WTC11 (cell line): ENCODE data around the gene MARK3. TPM values are rescaled to one million over a fixed set of nuclear protein-coding genes. Genes with fewer than 3 reads are reported as not detected.
A peak's percentile ranks its signal among the peaks of the same experiment; 100 is the strongest.

Experiments
- ATAC-seq: fragments of 200-7000 bp; cut with Tn5 transposase; 2 replicates; pipeline ENCODE4 v1.10.0; 2021; ENCODE audit warnings: mild to moderate bottlenecking, moderate library complexity
- CTCF ChIA-PET: fragments of 300-600 bp; sonication (Branson Sonifier 250); formaldehyde crosslinking; loops from one replicate; lab custom pipeline; 2021; ENCODE audit warnings: antibody characterized with exemption; lab: Charles Lee
- POLR2A ChIA-PET: fragments of 350-600 bp; sonication (Branson Sonifier 250); formaldehyde crosslinking; loops from one replicate; lab custom pipeline; 2021; ENCODE audit warnings: antibody characterized with exemption; lab: Charles Lee
- DNase-seq: peaks from one replicate; pipeline ENCODE4 v3.0.0; 2021; ENCODE audit warnings: low spot score
- H3K27ac Mint-ChIP-seq: 2 replicates; pipeline ENCODE4 v1.8.0; 2021; ENCODE audit warnings: mixed read lengths
- H3K27me3 Mint-ChIP-seq: 2 replicates; pipeline ENCODE4 v1.8.0; 2021; ENCODE audit warnings: low read depth, mild to moderate bottlenecking, moderate library complexity, mixed read lengths
- H3K36me3 Mint-ChIP-seq: 2 replicates; pipeline ENCODE4 v1.8.0; 2021; ENCODE audit warnings: mixed read lengths
- H3K4me1 Mint-ChIP-seq: 2 replicates; pipeline ENCODE4 v1.8.0; 2022; ENCODE audit warnings: mixed read lengths
- H3K4me3 Mint-ChIP-seq: 2 replicates; pipeline ENCODE4 v1.8.0; 2021; ENCODE audit warnings: mild to moderate bottlenecking, moderate library complexity, mixed read lengths
- H3K9me3 Mint-ChIP-seq: 2 replicates; pipeline ENCODE4 v1.8.0; 2021; ENCODE audit warnings: mixed read lengths
- ESRRA ChIP-seq: sonication (generic); formaldehyde crosslinking; IDR thresholded peaks from 2 replicates; pipeline ENCODE4 v1.8.1; 2022; ENCODE audit warnings: mild to moderate bottlenecking, missing genetic modification reagents, borderline replicate concordance
- ETV6 ChIP-seq: sonication (generic); formaldehyde crosslinking; IDR thresholded peaks from 2 replicates; pipeline ENCODE4 v1.8.1; 2022; ENCODE audit warnings: mild to moderate bottlenecking, missing genetic modification reagents
- FOXJ3 ChIP-seq: sonication (generic); formaldehyde crosslinking; IDR thresholded peaks from 2 replicates; pipeline ENCODE4 v1.9.0; 2021; ENCODE audit warnings: missing genetic modification reagents, mild to moderate bottlenecking, borderline replicate concordance
- FOXK1 ChIP-seq: sonication (generic); formaldehyde crosslinking; IDR thresholded peaks from 2 replicates; pipeline ENCODE4 v1.8.0; 2022; ENCODE audit warnings: mild to moderate bottlenecking, moderate library complexity, missing genetic modification reagents
- FOXP1 ChIP-seq: sonication (generic); formaldehyde crosslinking; IDR thresholded peaks from 2 replicates; pipeline ENCODE4 v1.8.0; 2022; ENCODE audit warnings: missing genetic modification reagents, mild to moderate bottlenecking, moderate library complexity, borderline replicate concordance
- NR2C2 ChIP-seq: sonication (generic); formaldehyde crosslinking; IDR thresholded peaks from 2 replicates; pipeline ENCODE4 v1.8.0; 2022; ENCODE audit warnings: mild to moderate bottlenecking, missing genetic modification reagents
- OVOL2 ChIP-seq: fragments of 250-450 bp; sonication (Bioruptor Pico); IDR thresholded peaks from 2 replicates; pipeline ENCODE4 v1.9.0; 2021; ENCODE audit warnings: mild to moderate bottlenecking, borderline replicate concordance
- TCF7 ChIP-seq: sonication (generic); formaldehyde crosslinking; IDR thresholded peaks from 2 replicates; pipeline ENCODE4 v1.8.0; 2022; ENCODE audit warnings: mild to moderate bottlenecking, low read depth, missing genetic modification reagents, moderate library complexity
- TP53 ChIP-seq: sonication (generic); formaldehyde crosslinking; IDR thresholded peaks from 2 replicates; pipeline ENCODE4 v1.8.1; 2023; ENCODE audit warnings: mild to moderate bottlenecking, missing genetic modification reagents
- ZNF138 ChIP-seq: sonication (generic); formaldehyde crosslinking; conservative IDR thresholded peaks from 2 replicates; pipeline ENCODE4 v1.8.1; 2022; ENCODE audit warnings: mild to moderate bottlenecking, moderate library complexity, missing genetic modification reagents
- ZNF219 ChIP-seq: sonication (generic); formaldehyde crosslinking; IDR thresholded peaks from 2 replicates; pipeline ENCODE4 v1.8.0; 2023; ENCODE audit warnings: missing genetic modification reagents, mild to moderate bottlenecking, borderline replicate concordance
- ZNF232 ChIP-seq: sonication (generic); formaldehyde crosslinking; IDR thresholded peaks from 2 replicates; pipeline ENCODE4 v1.8.0; 2022; ENCODE audit warnings: mild to moderate bottlenecking, missing genetic modification reagents
- ZNF423 ChIP-seq: fragments of 250-450 bp; sonication (Bioruptor Pico); IDR thresholded peaks from 2 replicates; pipeline ENCODE4 v2.1.2; 2022; ENCODE audit warnings: mild to moderate bottlenecking, moderate library complexity
- ZNF671 ChIP-seq: fragments of 250-450 bp; sonication (Bioruptor Pico); IDR thresholded peaks from 2 replicates; pipeline ENCODE4 v1.8.0; 2021; ENCODE audit warnings: mild to moderate bottlenecking
- total RNA-seq: library from RNA; stranded (reverse); gene quantifications from 3 replicates; pipeline ENCODE4 v1.2.3, GENCODE V29; 2021
- TF ChIP-seq, protein P1 (sequence below): sonication (generic); formaldehyde crosslinking; IDR thresholded peaks from 2 replicates; pipeline ENCODE4 v1.8.1; 2023; ENCODE audit warnings: mild to moderate bottlenecking, missing genetic modification reagents, moderate library complexity
- TF ChIP-seq, protein P2 (sequence below): sonication (generic); formaldehyde crosslinking; conservative IDR thresholded peaks from 2 replicates; pipeline ENCODE4 v1.8.1; 2022; ENCODE audit warnings: mild to moderate bottlenecking, missing genetic modification reagents
- TF ChIP-seq, protein P3 (sequence below): sonication (generic); formaldehyde crosslinking; IDR thresholded peaks from 2 replicates; pipeline ENCODE4 v1.8.0; 2022; ENCODE audit warnings: mild to moderate bottlenecking, missing genetic modification reagents
- TF ChIP-seq, protein P4 (sequence below): fragments of 250-450 bp; sonication (Bioruptor Pico); IDR thresholded peaks from 2 replicates; pipeline ENCODE4 v1.9.0; 2021; ENCODE audit warnings: mild to moderate bottlenecking, borderline replicate concordance
- TF ChIP-seq, protein P5 (sequence below): sonication (generic); formaldehyde crosslinking; conservative IDR thresholded peaks from 2 replicates; pipeline ENCODE4 v1.8.1; 2023; ENCODE audit warnings: mild to moderate bottlenecking, low read depth, missing genetic modification reagents, moderate library complexity
- TF ChIP-seq, protein P6 (sequence below): fragments of 250-450 bp; sonication (Bioruptor Pico); IDR thresholded peaks from 2 replicates; pipeline ENCODE4 v1.9.0; 2021; ENCODE audit warnings: mild to moderate bottlenecking
- TF ChIP-seq, protein P7 (sequence below): sonication (generic); formaldehyde crosslinking; IDR thresholded peaks from 2 replicates; pipeline ENCODE4 v1.8.0; 2022; ENCODE audit warnings: mild to moderate bottlenecking, missing genetic modification reagents

MARK3 gene
- total RNA-seq, 1 experiment from 2014 or later = 93.7 TPM

DNA sequence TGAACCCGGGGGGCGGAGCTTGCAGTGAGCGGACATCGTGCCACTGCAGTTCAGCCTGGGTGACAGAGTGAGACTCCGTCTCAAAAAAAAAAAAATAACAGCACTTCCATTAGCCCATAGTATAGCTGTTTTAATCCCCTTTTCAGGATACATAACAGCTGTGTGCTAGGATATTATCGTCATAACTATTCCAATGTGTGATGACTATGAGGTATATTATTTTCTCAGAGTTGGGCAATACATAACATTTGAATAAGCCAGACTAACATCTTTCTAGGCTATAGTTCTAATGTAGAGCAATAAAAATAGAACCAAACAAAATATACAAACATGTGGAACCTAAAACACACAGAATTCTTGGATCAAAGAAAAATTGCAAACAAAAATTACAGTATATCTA lies 57.1 kb downstream of the MARK3 start (continued):
- no peak for TF ChIP-seq NR2C2 (CRISPR knock-in tag)
- TF ChIP-seq, all 79 proteins: peak for 0

DNA sequence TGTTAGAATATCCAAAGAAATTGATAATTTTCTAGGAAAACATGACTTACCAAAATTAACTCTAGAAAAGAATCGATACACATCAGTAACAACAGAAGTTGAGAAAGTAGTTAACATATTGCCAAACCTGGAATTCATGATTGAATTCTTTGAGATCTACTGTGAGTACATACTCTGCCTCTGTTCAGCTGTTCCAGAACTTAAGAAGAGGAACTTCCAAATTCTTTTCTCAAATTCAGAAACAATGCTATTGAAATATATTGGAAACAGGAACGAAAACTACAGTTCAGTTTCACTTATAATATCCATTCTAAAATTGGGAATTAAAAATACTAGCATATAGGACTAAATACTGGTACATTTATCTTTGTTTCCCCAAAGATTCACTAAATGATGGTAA lies 57.9 kb downstream of the MARK3 start:
- Mint-ChIP-seq H3K27ac (peak overlapping the region; percentile 46; the same call in 1 of the 2 replicates), H3K36me3 (peaks cover 18% of the 10 kb centered on the region), H3K27me3 (no peaks in the 10 kb centered on the region), H3K4me1 (peaks cover 35% of the 10 kb centered on the region), H3K4me3 (no peak overlapping the region), H3K9me3 (peaks cover 6% of the 10 kb centered on the region; the same call in 1 of the 2 replicates)
- TF ChIP-seq FOXJ3 (CRISPR knock-in tag) = no peak
- TF ChIP-seq OVOL2 (CRISPR knock-in tag) = no peak
- TF ChIP-seq TCF7 (CRISPR knock-in tag) = no peak
- TF ChIP-seq, protein P1, sequence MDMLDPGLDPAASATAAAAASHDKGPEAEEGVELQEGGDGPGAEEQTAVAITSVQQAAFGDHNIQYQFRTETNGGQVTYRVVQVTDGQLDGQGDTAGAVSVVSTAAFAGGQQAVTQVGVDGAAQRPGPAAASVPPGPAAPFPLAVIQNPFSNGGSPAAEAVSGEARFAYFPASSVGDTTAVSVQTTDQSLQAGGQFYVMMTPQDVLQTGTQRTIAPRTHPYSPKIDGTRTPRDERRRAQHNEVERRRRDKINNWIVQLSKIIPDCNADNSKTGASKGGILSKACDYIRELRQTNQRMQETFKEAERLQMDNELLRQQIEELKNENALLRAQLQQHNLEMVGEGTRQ = no peak
- TF ChIP-seq TP53 = no peak
- TF ChIP-seq ESRRA = no peak
- no peak for TF ChIP-seq ZNF138 (CRISPR knock-in tag)
- TF ChIP-seq ZNF671 (CRISPR knock-in tag) = no peak
- TF ChIP-seq, protein P2, sequence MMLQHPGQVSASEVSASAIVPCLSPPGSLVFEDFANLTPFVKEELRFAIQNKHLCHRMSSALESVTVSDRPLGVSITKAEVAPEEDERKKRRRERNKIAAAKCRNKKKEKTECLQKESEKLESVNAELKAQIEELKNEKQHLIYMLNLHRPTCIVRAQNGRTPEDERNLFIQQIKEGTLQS = no peak
- no peak for DNase-seq
- POLR2A ChIA-PET = interaction anchor here (0.6 kb wide), 1 partner anchor 507 kb away, joined by 3 read pairs; no protein-coding TSS in a partner anchor
- ATAC-seq = no peak
- CTCF ChIA-PET = interaction anchor here (0.7 kb wide), 1 partner anchor 135 kb away, joined by 3 read pairs; no protein-coding TSS in a partner anchor

DNA sequence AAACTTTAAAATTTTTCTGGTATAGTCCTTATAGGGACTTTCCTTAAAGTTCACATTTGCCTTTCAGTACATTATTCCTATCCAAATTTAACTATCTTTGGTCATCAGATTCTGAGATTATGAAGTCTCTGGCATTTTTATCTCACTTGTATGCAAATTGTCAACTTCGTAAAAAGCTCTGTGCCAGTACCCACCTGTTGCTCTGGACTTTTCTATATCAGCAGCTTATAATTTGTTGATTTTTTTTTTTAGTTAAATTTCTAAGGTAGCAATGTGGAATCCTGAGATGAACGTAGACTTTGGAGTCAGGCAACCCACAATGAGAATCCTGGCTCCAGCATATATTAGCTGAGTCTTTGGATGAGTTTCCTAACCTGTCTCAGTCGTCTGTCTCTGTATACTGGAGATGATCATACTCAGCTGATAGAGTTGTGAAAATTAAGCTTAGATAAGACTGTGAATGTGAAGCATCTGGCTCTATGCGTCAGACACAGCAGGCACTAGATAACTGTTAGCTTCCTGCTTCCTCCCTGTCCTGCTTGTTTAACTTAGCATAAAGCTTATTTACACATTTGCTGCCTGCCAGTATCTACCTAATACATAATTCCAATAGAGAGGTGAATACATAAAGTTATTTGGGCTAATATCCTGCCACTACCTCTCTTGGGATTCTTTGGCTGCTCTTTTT lies 59.8 kb downstream of the MARK3 start:
- Mint-ChIP-seq H3K9me3 (peaks cover 6% of the 10 kb centered on the region; the same call in 1 of the 2 replicates), H3K27ac (peak overlapping the region; percentile 63; the same call in 1 of the 2 replicates), H3K4me3 (no peak overlapping the region), H3K4me1 (peaks cover 35% of the 10 kb centered on the region), H3K36me3 (peaks cover 10% of the 10 kb centered on the region; the same call in 1 of the 2 replicates), H3K27me3 (no peaks in the 10 kb centered on the region)
- ATAC-seq (no peak; the same call in 1 of the 2 replicates), DNase-seq (no peak)
- ChIA-PET CTCF (interaction anchor here (3.2 kb wide), 1 partner anchor 54 kb away, joined by 13 read pairs; no protein-coding TSS in a partner anchor), POLR2A (no interaction called here)
- TF ChIP-seq, protein P3, sequence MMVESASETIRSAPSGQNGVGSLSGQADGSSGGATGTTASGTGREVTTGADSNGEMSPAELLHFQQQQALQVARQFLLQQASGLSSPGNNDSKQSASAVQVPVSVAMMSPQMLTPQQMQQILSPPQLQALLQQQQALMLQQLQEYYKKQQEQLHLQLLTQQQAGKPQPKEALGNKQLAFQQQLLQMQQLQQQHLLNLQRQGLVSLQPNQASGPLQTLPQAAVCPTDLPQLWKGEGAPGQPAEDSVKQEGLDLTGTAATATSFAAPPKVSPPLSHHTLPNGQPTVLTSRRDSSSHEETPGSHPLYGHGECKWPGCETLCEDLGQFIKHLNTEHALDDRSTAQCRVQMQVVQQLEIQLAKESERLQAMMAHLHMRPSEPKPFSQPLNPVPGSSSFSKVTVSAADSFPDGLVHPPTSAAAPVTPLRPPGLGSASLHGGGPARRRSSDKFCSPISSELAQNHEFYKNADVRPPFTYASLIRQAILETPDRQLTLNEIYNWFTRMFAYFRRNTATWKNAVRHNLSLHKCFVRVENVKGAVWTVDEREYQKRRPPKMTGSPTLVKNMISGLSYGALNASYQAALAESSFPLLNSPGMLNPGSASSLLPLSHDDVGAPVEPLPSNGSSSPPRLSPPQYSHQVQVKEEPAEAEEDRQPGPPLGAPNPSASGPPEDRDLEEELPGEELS = no peak
- TF ChIP-seq, protein P4, sequence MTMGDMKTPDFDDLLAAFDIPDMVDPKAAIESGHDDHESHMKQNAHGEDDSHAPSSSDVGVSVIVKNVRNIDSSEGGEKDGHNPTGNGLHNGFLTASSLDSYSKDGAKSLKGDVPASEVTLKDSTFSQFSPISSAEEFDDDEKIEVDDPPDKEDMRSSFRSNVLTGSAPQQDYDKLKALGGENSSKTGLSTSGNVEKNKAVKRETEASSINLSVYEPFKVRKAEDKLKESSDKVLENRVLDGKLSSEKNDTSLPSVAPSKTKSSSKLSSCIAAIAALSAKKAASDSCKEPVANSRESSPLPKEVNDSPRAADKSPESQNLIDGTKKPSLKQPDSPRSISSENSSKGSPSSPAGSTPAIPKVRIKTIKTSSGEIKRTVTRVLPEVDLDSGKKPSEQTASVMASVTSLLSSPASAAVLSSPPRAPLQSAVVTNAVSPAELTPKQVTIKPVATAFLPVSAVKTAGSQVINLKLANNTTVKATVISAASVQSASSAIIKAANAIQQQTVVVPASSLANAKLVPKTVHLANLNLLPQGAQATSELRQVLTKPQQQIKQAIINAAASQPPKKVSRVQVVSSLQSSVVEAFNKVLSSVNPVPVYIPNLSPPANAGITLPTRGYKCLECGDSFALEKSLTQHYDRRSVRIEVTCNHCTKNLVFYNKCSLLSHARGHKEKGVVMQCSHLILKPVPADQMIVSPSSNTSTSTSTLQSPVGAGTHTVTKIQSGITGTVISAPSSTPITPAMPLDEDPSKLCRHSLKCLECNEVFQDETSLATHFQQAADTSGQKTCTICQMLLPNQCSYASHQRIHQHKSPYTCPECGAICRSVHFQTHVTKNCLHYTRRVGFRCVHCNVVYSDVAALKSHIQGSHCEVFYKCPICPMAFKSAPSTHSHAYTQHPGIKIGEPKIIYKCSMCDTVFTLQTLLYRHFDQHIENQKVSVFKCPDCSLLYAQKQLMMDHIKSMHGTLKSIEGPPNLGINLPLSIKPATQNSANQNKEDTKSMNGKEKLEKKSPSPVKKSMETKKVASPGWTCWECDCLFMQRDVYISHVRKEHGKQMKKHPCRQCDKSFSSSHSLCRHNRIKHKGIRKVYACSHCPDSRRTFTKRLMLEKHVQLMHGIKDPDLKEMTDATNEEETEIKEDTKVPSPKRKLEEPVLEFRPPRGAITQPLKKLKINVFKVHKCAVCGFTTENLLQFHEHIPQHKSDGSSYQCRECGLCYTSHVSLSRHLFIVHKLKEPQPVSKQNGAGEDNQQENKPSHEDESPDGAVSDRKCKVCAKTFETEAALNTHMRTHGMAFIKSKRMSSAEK = no peak
- TF ChIP-seq, protein P5, sequence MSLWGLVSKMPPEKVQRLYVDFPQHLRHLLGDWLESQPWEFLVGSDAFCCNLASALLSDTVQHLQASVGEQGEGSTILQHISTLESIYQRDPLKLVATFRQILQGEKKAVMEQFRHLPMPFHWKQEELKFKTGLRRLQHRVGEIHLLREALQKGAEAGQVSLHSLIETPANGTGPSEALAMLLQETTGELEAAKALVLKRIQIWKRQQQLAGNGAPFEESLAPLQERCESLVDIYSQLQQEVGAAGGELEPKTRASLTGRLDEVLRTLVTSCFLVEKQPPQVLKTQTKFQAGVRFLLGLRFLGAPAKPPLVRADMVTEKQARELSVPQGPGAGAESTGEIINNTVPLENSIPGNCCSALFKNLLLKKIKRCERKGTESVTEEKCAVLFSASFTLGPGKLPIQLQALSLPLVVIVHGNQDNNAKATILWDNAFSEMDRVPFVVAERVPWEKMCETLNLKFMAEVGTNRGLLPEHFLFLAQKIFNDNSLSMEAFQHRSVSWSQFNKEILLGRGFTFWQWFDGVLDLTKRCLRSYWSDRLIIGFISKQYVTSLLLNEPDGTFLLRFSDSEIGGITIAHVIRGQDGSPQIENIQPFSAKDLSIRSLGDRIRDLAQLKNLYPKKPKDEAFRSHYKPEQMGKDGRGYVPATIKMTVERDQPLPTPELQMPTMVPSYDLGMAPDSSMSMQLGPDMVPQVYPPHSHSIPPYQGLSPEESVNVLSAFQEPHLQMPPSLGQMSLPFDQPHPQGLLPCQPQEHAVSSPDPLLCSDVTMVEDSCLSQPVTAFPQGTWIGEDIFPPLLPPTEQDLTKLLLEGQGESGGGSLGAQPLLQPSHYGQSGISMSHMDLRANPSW (CRISPR knock-in tag) = no peak
- no peak for TF ChIP-seq ZNF219 (CRISPR knock-in tag)
- no peak for TF ChIP-seq FOXK1
- no peak for TF ChIP-seq FOXP1 (CRISPR knock-in tag)
- TF ChIP-seq ZNF232 = no peak
- TF ChIP-seq, protein P6, sequence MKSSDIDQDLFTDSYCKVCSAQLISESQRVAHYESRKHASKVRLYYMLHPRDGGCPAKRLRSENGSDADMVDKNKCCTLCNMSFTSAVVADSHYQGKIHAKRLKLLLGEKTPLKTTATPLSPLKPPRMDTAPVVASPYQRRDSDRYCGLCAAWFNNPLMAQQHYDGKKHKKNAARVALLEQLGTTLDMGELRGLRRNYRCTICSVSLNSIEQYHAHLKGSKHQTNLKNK (CRISPR knock-in tag) = no peak
- TF ChIP-seq ETV6 = no peak
- TF ChIP-seq TP53 = no peak
- no peak for TF ChIP-seq ZNF423
- TF ChIP-seq, protein P7, sequence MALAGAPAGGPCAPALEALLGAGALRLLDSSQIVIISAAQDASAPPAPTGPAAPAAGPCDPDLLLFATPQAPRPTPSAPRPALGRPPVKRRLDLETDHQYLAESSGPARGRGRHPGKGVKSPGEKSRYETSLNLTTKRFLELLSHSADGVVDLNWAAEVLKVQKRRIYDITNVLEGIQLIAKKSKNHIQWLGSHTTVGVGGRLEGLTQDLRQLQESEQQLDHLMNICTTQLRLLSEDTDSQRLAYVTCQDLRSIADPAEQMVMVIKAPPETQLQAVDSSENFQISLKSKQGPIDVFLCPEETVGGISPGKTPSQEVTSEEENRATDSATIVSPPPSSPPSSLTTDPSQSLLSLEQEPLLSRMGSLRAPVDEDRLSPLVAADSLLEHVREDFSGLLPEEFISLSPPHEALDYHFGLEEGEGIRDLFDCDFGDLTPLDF (CRISPR knock-in tag) = no peak
